CD14-positive monocyte (primary cell): ENCODE measurements around the gene GALNT18. TPM values are rescaled to one million over a fixed set of nuclear protein-coding genes. Genes with fewer than 3 reads are reported as not detected.

Experiments
- DNase-seq, 3 donors: peaks; one replicate each; pipeline ENCODE4 v3.0.0-alpha.2; 2011 to 2022
- H2AFZ ChIP-seq: 2 replicates; pipeline ENCODE4 v1.6.0; 2012; ENCODE audit warnings: mild to moderate bottlenecking, low read depth, low read length, inconsistent platforms; ENCODE audit not compliant: insufficient read depth, poor library complexity, severe bottlenecking
- H3K27ac ChIP-seq, 2 donors: 1 replicate in 1 of 2; 2 replicates in 1 of 2; pipeline ENCODE4 v1.5.1; 2012 to 2013; ENCODE audit warnings: low read length in 2 of 2, control low read depth in 1 of 2, inconsistent platforms in 1 of 2, low read depth in 1 of 2, mild to moderate bottlenecking in 1 of 2
- H3K27me3 ChIP-seq, 2 donors: one replicate each; pipeline versions ENCODE4 v1.6.0 to v1.6.1; 2011 to 2013; ENCODE audit warnings: low read length in 2 of 2; ENCODE audit not compliant: control insufficient read depth in 2 of 2, insufficient read depth in 2 of 2
- H3K36me3 ChIP-seq, 2 donors: replicated peaks in 1 of 2; 1 replicate in 1 of 2; 2 replicates in 1 of 2; pipeline versions ENCODE4 v1.5.1 to v1.6.1; 2012 to 2013; ENCODE audit warnings: low read length in 2 of 2, control low read depth in 1 of 2, inconsistent platforms in 1 of 2, mild to moderate bottlenecking in 1 of 2; ENCODE audit not compliant: insufficient read depth in 2 of 2, control insufficient read depth in 1 of 2
- H3K4me1 ChIP-seq, 2 donors: 1 replicate in 1 of 2; 2 replicates in 1 of 2; pipeline versions ENCODE4 v1.5.1 to v1.6.1; 2012 to 2013; ENCODE audit warnings: low read length in 2 of 2, control low read depth in 1 of 2, inconsistent platforms in 1 of 2, mild to moderate bottlenecking in 1 of 2, moderate library complexity in 1 of 2; ENCODE audit not compliant: insufficient read depth in 2 of 2, control insufficient read depth in 1 of 2
- H3K4me2 ChIP-seq: replicated peaks from 2 replicates; pipeline ENCODE3; 2012; ENCODE audit warnings: low read length, moderate library complexity, mild to moderate bottlenecking; ENCODE audit not compliant: poor library complexity, severe bottlenecking; ENCODE audit errors: extremely low read depth
- H3K4me3 ChIP-seq, 3 experiments: fragments of 200-600 bp in 1 of 3; sonication (generic) in 1 of 3; replicated peaks in 1 of 3; 1 replicate in 2 of 3; 2 replicates in 1 of 3; pipeline ENCODE4 v1.5.1; 2011 to 2013; ENCODE audit warnings: low read length in 3 of 3, mild to moderate bottlenecking in 3 of 3, control low read depth in 2 of 3, low read depth in 2 of 3, inconsistent platforms in 1 of 3, moderate library complexity in 1 of 3
- H3K79me2 ChIP-seq: 2 replicates; pipeline ENCODE4 v1.6.0; 2012; ENCODE audit warnings: mild to moderate bottlenecking, control low read depth, inconsistent platforms, low read length, moderate library complexity; ENCODE audit not compliant: insufficient read depth
- H3K9ac ChIP-seq: 2 replicates; pipeline ENCODE4 v1.6.0; 2017; ENCODE audit warnings: low read length, mild to moderate bottlenecking; ENCODE audit not compliant: insufficient read depth, poor library complexity, severe bottlenecking
- H3K9me3 ChIP-seq, 2 donors: replicated peaks in 1 of 2; 1 replicate in 1 of 2; 2 replicates in 1 of 2; pipeline versions ENCODE4 v1.5.1 to v1.6.1; 2012 to 2013; ENCODE audit warnings: low read length in 2 of 2, control low read depth in 1 of 2; ENCODE audit not compliant: control insufficient read depth in 1 of 2, insufficient read depth in 1 of 2
- H4K20me1 ChIP-seq: 2 replicates; pipeline ENCODE4 v1.6.0; 2012; ENCODE audit warnings: mild to moderate bottlenecking, low read length, control low read depth, moderate library complexity; ENCODE audit not compliant: insufficient read depth
- H3K27ac Mint-ChIP-seq, 7 donors: one replicate each; pipeline ENCODE4 v1.8.0; 2020; ENCODE audit warnings: mild to moderate bottlenecking in 7 of 7, mixed read lengths in 7 of 7, moderate library complexity in 6 of 7, inconsistent platforms in 2 of 7
- H3K27me3 Mint-ChIP-seq, 3 donors: one replicate each; pipeline ENCODE4 v1.8.0; 2021 to 2022; ENCODE audit warnings: low read depth in 3 of 3, mild to moderate bottlenecking in 3 of 3, mixed read lengths in 3 of 3, moderate library complexity in 3 of 3, inconsistent platforms in 1 of 3
- H3K36me3 Mint-ChIP-seq, 2 donors: one replicate each; pipeline ENCODE4 v1.8.0; 2020; ENCODE audit warnings: mixed read lengths in 2 of 2, inconsistent platforms in 1 of 2, mild to moderate bottlenecking in 1 of 2
- H3K4me1 Mint-ChIP-seq: one replicate; pipeline ENCODE4 v1.8.0; 2020; ENCODE audit warnings: mild to moderate bottlenecking, mixed read lengths
- H3K4me3 Mint-ChIP-seq, 2 donors: one replicate each; pipeline ENCODE4 v1.8.0; 2020; ENCODE audit warnings: mild to moderate bottlenecking in 2 of 2, mixed read lengths in 2 of 2, moderate library complexity in 1 of 2
- H3K9me3 Mint-ChIP-seq, 7 donors: one replicate each; pipeline ENCODE4 v1.8.0; 2020 to 2022; ENCODE audit warnings: mixed read lengths in 7 of 7, mild to moderate bottlenecking in 6 of 7, moderate library complexity in 6 of 7, inconsistent platforms in 2 of 7
- WGBS: methylation state at CpG from one replicate; pipeline ENCODE4 v1.1.5; 2013; ENCODE audit warnings: missing lambda C conversion rate; ENCODE audit not compliant: insufficient coverage; 5-methylcytosine and 5-hydroxymethylcytosine counted together
- intact Hi-C, 2 donors: fragments of 100-400 bp; cut with micrococcal nuclease; formaldehyde crosslinking; loops; one replicate each; pipeline versions ENCODE4 v1.15.0 to v1.15.1; 2023
- polyA plus RNA-seq, 3 donors: library from polyadenylated mRNA; depleted of rRNA in 1 of 3; unstranded in 2 of 3; stranded (reverse) in 1 of 3; fragments of 300-500 nt in 2 of 3; fragments of >200 nt in 1 of 3; fragmentation: Illumina TruSeq in 2 of 3; gene quantifications; 1 replicate in 2 of 3; 2 replicates in 1 of 3; pipeline ENCODE4 v1.2.3, GENCODE V29; 2012 to 2021
- TF ChIP-seq, protein P1 (sequence below): fragments of 200-600 bp; IDR thresholded peaks from one replicate; pipeline ENCODE4 v1.8.0; 2022; ENCODE audit warnings: antibody characterized with exemption, mild to moderate bottlenecking

GALNT18 gene
- polyA plus RNA-seq, 3 donors, result not detected

DNA sequence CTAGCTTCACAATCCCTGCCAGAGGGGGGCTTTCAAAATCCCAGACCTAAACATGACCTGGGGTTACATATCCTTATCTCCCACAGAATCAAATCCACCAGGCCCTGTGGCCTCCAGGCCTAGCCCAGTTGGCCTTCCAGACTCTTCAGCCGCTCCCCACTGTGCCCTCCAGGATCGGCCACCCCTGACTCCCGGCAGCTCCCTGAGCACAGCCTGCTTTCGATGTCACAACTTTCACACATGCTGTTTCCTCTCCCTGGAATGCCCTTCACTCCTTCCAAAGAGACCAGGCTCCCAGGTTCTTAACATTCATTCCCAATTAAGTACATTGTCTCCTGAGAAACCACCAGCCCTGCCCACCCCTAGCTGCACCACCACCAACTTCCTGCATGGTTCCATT lies 331.5 kb downstream of the GALNT18 start:
- H3K4me3 Mint-ChIP-seq, result no peak overlapping the region
- H3K27me3 Mint-ChIP-seq, result peaks cover 13 to 32% (median 18%) of the 10 kb centered on the region in 3 donors
- Histone ChIP-seq H3K36me3 (no peaks in the 10 kb centered on the region), H3K4me2 (no peak overlapping the region), H3K9me3 (no peaks in the 10 kb centered on the region), H3K27ac (no peak overlapping the region), H3K79me2 (no peaks in the 10 kb centered on the region), H4K20me1 (no peaks in the 10 kb centered on the region), H3K4me3 (no peak overlapping the region), H3K27me3 (no peaks in the 10 kb centered on the region), H3K9ac (no peak overlapping the region), H3K4me1 (no peaks in the 10 kb centered on the region), H2AFZ (no peak overlapping the region)
- WGBS, result 100% methylated on average over 4 of the region's 4 CpGs
- no peaks in the 10 kb centered on the region for H3K4me1 Mint-ChIP-seq
- DNase-seq, result no peak
- H3K27ac Mint-ChIP-seq, result no peak overlapping the region
- H3K9me3 Mint-ChIP-seq, result no peaks in the 10 kb centered on the region
- intact Hi-C loops, result no loop called here
- H3K36me3 Mint-ChIP-seq, result no peaks in the 10 kb centered on the region
- TF ChIP-seq, protein P1, sequence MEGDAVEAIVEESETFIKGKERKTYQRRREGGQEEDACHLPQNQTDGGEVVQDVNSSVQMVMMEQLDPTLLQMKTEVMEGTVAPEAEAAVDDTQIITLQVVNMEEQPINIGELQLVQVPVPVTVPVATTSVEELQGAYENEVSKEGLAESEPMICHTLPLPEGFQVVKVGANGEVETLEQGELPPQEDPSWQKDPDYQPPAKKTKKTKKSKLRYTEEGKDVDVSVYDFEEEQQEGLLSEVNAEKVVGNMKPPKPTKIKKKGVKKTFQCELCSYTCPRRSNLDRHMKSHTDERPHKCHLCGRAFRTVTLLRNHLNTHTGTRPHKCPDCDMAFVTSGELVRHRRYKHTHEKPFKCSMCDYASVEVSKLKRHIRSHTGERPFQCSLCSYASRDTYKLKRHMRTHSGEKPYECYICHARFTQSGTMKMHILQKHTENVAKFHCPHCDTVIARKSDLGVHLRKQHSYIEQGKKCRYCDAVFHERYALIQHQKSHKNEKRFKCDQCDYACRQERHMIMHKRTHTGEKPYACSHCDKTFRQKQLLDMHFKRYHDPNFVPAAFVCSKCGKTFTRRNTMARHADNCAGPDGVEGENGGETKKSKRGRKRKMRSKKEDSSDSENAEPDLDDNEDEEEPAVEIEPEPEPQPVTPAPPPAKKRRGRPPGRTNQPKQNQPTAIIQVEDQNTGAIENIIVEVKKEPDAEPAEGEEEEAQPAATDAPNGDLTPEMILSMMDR, result no peak

DNA sequence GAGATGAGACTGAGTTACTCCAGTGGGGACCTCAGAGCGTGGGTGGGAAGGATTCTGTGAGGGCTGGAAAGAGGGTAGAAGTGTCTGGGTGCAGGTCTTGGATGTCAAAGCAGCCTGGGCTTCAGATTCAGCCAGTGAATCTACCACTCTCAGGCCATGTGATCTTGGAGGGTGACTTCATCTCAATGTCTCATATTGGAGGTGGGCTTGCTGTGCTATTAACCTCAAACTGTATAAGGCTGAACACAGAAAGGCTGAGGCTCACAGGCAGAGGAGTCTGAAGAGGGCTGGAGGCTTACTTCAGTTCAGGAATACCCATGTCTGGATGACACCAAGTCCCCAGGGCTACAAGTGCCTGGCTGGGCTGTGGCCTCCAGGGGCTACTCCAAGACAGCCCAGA lies 332.1 kb downstream of the GALNT18 start:
- Histone ChIP-seq H3K4me1 (no peaks in the 10 kb centered on the region), H3K4me2 (no peak overlapping the region), H4K20me1 (no peaks in the 10 kb centered on the region), H3K27me3 (no peaks in the 10 kb centered on the region), H3K9ac (no peak overlapping the region), H3K27ac (no peak overlapping the region), H2AFZ (no peak overlapping the region), H3K36me3 (no peaks in the 10 kb centered on the region), H3K79me2 (no peaks in the 10 kb centered on the region), H3K4me3 (no peak overlapping the region), H3K9me3 (no peaks in the 10 kb centered on the region)
- Mint-ChIP-seq H3K36me3 (no peaks in the 10 kb centered on the region), H3K27ac (no peak overlapping the region), H3K9me3 (peaks cover 0 to 1% (median 0%) of the 10 kb centered on the region in 7 donors), H3K27me3 (peaks cover 13 to 28% (median 18%) of the 10 kb centered on the region in 3 donors), H3K4me3 (no peak overlapping the region), H3K4me1 (no peaks in the 10 kb centered on the region)
- no peak for DNase-seq
- TF ChIP-seq, protein P1, result no peak
- intact Hi-C loops, result no loop called here
- 86% methylated on average over 1 of the region's 1 CpG for WGBS
